Uterus (tissue), 2 donors: ENCODE measurements around the gene CFAP251.

Source experiments
- POLR2A ChIP-seq, 2 donors: fragments of 450-650 bp; IDR thresholded peaks; one replicate each; pipeline ENCODE4 v1.6.1; 2016; ENCODE audit warnings: antibody characterized with exemption in 2 of 2, mild to moderate bottlenecking in 1 of 2, moderate library complexity in 1 of 2
- TF ChIP-seq, protein P1 (sequence below), 4 experiments: fragments of 200-600 bp in 2 of 4; fragments of 450-650 bp in 2 of 4; sonication (generic) in 2 of 4; IDR thresholded peaks; one replicate each; pipeline ENCODE4 v1.5.1; 2016 to 2019; ENCODE audit warnings: antibody characterized with exemption in 4 of 4, mild to moderate bottlenecking in 2 of 4, moderate library complexity in 1 of 4

DNA sequence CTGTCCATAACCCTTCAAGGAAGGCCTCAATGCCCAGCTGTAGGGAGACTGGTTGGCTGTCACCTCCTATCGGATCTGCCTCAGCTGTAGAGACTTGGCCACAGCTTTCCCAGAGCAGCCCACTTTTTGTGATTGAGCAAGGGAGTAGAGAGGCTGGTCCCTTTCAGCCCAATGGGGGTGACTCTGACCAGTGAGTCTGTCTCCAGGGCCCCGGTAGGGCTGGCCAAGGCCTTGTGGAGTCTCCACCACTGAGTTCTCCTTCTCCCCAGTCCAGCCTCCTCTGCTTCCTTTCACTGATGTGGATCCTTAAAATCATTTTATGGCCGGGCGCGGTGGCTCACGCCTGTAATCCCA is 45.2 kb upstream of the CFAP251 start:
- TF ChIP-seq, protein P1, sequence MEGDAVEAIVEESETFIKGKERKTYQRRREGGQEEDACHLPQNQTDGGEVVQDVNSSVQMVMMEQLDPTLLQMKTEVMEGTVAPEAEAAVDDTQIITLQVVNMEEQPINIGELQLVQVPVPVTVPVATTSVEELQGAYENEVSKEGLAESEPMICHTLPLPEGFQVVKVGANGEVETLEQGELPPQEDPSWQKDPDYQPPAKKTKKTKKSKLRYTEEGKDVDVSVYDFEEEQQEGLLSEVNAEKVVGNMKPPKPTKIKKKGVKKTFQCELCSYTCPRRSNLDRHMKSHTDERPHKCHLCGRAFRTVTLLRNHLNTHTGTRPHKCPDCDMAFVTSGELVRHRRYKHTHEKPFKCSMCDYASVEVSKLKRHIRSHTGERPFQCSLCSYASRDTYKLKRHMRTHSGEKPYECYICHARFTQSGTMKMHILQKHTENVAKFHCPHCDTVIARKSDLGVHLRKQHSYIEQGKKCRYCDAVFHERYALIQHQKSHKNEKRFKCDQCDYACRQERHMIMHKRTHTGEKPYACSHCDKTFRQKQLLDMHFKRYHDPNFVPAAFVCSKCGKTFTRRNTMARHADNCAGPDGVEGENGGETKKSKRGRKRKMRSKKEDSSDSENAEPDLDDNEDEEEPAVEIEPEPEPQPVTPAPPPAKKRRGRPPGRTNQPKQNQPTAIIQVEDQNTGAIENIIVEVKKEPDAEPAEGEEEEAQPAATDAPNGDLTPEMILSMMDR (IDR thresholded peaks at IDR 0.05) = no peak
- no peak for TF ChIP-seq POLR2A (IDR thresholded peaks at IDR 0.05)
